Astrocyte of the spinal cord (primary cell): ENCODE data around the gene ADCY10.
"Not testable (repeated sequence)": the region's sequence is repeated elsewhere in the genome, so short reads cannot be mapped to it uniquely, and the experiment has no call there.

Source experiments
- DNase-seq: peaks from one replicate; pipeline ENCODE4 v3.0.0; 2011; ENCODE audit warnings: low read depth, low spot score
- H3K4me3 ChIP-seq: 2 replicates; pipeline ENCODE4 v1.5.1; 2011; ENCODE audit warnings: low read depth, mild to moderate bottlenecking, low read length, moderate library complexity
- CTCF ChIP-seq: IDR thresholded peaks from 2 replicates; pipeline ENCODE4 v1.5.1; 2012; ENCODE audit warnings: low read depth, mild to moderate bottlenecking, low read length, inconsistent platforms
- in situ Hi-C: cut with HindIII; loops from 2 replicates; pipeline ENCODE4 v1.10.0; 2017; ENCODE audit warnings: low sequenced_read_pairs

Gene ADCY10

DNA sequence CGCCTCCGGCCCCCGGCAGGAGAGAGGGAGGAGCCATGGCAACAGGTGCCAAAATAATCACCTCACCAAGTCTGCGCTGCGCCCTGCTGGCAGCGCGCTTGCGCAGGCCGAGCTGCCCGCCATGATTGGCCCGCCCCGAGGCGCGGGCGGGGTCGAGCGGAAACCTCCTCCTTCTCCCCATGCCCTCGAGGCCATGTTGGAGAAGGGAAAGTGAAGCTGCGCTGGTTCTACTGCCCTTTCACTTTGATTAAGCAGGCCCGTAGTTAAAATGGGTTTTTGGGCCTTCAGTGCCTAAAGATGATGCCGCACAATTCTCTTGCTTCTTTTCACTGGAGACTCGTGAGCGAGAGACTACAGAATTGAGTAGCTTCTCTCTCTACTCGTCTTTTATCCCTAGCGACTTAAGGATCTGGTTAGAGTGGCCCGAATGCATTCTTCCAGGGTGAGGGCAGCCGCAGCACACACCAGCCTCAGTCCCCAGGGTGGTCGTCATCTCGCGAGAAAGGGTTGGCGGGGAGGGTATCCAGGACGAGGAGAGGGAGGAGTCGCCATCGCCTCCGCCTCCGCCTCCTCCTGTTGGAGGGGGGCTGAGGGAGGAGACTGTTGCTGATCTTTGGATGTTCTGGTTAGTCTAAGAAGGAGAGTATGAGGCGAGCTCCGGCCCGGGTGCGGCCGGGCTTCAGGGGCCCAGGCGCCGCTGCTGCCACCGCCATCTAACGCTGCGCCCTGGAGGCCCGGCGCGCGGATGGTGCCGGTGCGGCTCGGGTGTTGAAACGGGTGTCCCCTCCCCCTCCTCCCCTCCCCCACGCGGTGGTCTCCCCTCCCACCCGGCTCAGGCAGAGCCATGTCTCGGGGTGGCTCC is 22.4 kb upstream of the ADCY10 start, which contains the start of gene DCAF6:
DCAF6 (plus strand) TSS at position 616 of the 862 bp plus-strand sequence; CDS start at position 845, 229 bp downstream.
- no peak for TF ChIP-seq CTCF
- peak; percentile 99 for DNase-seq
- peak within 1 kb of the TSS; percentile 94 for H3K4me3 ChIP-seq
- in situ Hi-C loops, result loop anchor here (25.0 kb wide), 1 partner anchor 224 kb away; the partner anchor contains the start of gene MPZL1

DNA sequence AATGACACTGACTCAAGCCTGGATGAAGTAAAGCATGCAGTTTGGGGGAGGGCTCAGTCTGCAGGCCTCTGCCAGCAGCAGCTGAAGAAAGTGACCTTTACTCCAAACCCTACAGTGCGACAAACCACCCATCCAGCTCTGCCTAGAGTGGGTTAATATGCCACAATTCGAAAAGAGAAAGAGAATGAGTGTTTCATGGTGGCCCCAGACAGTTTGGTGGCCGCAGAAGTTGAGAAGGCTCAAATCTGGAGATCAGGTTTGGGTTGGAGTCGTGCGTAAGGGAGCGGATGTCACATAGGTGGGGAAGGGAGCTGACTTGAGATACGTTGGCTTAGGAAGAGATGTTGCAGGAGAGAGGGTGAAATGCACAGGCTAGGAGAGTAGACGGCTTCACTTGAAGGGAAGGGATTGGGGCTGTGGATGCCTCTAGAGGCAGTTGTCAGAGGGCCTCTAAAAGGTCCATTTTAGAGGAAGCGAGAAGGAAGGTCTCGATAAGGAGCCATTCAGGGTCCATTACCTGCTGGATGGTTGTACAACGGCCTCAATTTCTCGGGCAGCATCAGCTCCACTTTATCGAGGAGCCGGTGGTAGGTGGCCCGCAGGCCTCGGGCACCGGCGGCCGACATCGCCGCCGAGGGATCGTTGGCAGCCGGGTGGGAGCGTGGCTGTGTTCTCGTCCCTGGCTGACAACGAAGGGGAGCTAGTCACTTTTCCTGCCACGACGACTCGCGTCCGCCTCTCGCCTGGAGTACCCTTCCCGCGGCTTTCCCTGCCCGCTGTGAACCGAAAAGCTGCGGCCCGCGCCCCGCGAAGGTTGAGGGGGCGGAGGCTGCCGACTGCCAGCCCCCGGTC is 21.5 kb upstream of the ADCY10 start:
- H3K4me3 ChIP-seq, result peak overlapping the region; percentile 94
- DNase-seq, result peak; percentile 59
- peak; percentile 5 for TF ChIP-seq CTCF
- in situ Hi-C loops, result loop anchor here (25.0 kb wide), 1 partner anchor 223 kb away; the partner anchor contains the start of gene MPZL1

DNA sequence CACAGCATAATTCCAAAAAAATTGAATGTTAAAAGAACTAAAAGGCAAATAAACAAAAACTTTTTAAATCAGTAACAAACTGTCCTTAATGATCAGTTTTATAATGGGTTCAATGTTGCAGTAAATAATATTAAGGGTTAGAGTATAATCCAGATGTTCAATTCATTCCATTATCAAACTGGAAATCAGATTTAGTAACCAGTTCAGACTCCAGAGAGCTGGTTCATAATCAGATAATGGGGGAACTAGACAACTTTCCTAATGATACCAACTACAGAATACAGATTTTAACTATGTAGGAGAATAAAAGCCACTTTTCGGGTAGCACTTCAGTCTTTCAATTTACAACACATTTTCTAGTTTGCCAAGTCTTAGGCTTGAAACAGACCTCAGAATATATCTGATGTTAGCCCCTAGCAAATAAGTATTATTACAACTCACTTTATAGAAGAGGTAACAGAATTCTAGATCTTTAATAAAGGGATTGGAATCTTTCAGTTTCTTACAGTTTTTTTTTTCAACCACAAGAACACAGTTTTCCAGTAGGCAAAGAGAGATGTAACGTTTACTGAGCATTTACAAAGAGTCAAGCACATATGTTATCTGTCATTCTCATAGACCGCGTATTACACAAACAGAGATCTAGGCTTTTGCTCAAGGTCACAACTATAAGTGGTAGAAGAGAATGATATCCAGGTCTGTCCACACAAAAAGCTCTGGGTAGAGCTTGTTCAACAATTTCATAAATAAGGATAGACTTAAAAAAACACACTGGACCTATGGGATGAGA is 20.7 kb upstream of the ADCY10 start:
- in situ Hi-C loops, result loop anchor here (25.0 kb wide), 1 partner anchor 222 kb away; the partner anchor contains the start of gene MPZL1
- H3K4me3 ChIP-seq, result peak overlapping the region; percentile 94
- no peak for TF ChIP-seq CTCF
- DNase-seq, result peak; percentile 37

GRCh38 chr1:167933788-167934187 is 19.9 kb upstream of the ADCY10 start:
- in situ Hi-C loops, result loop anchor here (25.0 kb wide), 1 partner anchor 221 kb away; the partner anchor contains the start of gene MPZL1
- DNase-seq, result no peak
- no peak overlapping the region for H3K4me3 ChIP-seq
- no peak for TF ChIP-seq CTCF

- TF ChIP-seq CTCF, result no peak
- no peak overlapping the region for H3K4me3 ChIP-seq
Measured at GRCh38 chr1:167929725-167930124, 15.8 kb upstream of the ADCY10 start.

DNA sequence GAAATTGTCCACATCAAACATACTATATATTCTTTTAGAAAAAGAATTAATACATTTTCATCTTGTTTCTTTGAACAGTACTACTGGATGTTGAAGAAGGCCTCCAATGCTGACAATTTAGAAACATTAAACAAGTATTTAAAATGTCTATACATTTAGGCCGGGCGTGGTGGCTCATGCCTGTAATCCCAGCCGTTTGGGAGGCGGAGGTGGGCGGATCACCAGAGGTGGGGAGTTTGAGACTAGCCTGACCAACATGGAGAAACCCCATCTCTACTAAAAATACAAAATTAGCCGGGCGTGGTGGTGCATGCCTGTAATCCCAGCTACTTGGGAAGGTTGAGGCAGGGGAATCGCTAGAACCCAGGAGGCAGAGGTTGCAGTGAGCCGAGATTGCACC is 15.0 kb upstream of the ADCY10 start:
- not testable (repeated sequence) for DNase-seq, H3K4me3 ChIP-seq
- in situ Hi-C loops, result loop anchor here (25.0 kb wide), 1 partner anchor 217 kb away; the partner anchor contains the start of gene MPZL1

More at GRCh38 chr1:167929725-167930124, 15.8 kb upstream of the ADCY10 start:
- in situ Hi-C loops, result loop anchor here (25.0 kb wide), 1 partner anchor 217 kb away; the partner anchor contains the start of gene MPZL1
- no peak for DNase-seq
